ENCODE data around the gene RBP3.

RBP3 gene

GRCh38 chr10:47318706-47319105, 29.5 kb upstream of the RBP3 start:
- DNase-seq (ENCODE audit: extremely low read depth, low read depth), result no peak
- TF ChIP-seq, protein P1, sequence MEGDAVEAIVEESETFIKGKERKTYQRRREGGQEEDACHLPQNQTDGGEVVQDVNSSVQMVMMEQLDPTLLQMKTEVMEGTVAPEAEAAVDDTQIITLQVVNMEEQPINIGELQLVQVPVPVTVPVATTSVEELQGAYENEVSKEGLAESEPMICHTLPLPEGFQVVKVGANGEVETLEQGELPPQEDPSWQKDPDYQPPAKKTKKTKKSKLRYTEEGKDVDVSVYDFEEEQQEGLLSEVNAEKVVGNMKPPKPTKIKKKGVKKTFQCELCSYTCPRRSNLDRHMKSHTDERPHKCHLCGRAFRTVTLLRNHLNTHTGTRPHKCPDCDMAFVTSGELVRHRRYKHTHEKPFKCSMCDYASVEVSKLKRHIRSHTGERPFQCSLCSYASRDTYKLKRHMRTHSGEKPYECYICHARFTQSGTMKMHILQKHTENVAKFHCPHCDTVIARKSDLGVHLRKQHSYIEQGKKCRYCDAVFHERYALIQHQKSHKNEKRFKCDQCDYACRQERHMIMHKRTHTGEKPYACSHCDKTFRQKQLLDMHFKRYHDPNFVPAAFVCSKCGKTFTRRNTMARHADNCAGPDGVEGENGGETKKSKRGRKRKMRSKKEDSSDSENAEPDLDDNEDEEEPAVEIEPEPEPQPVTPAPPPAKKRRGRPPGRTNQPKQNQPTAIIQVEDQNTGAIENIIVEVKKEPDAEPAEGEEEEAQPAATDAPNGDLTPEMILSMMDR (IDR thresholded peaks at IDR 0.05; ENCODE audit: low read depth, low read length), result no peak

DNA sequence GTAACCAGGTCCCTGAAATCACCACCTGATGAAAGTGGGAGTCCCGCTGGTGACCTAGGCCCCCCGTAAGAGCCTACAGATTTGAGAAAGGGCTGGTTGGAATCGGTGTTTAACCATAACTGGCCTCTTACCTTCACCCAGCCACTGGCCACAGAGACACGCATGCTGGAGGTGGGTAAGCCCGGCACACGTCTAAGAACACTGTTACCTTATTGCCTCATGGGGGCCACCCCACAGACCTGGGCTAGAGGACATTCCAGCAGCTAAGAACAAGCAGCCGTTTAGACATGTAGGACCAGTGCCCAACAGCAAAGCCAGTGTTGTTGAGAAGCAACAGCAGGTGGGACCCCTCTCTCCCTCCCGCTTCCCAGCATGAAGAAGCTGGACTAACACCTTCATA, 28.4 kb upstream of the RBP3 start:
- TF ChIP-seq, protein P1 (IDR thresholded peaks at IDR 0.05; ENCODE audit: low read depth, low read length), result no peak
- DNase-seq (ENCODE audit: extremely low read depth, low read depth), result no peak

- TF ChIP-seq, protein P1 (IDR thresholded peaks at IDR 0.05; ENCODE audit: low read depth, low read length), result no peak
- no peak for DNase-seq (ENCODE audit: extremely low read depth, low read depth)
Measured at GRCh38 chr10:47320812-47321211, 27.4 kb upstream of the RBP3 start.

- TF ChIP-seq, protein P1 (IDR thresholded peaks at IDR 0.05; ENCODE audit: low read depth, low read length), result no peak
- DNase-seq (ENCODE audit: extremely low read depth, low read depth), result no peak
Measured at GRCh38 chr10:47321521-47322195, 26.5 kb upstream of the RBP3 start.

- DNase-seq (ENCODE audit: extremely low read depth, low read depth), result no peak
- TF ChIP-seq, protein P1 (IDR thresholded peaks at IDR 0.05; ENCODE audit: low read depth, low read length), result no peak
Measured at GRCh38 chr10:47322300-47323061, 25.7 kb upstream of the RBP3 start, which contains the start of gene GDF2. TSS of gene GDF2 (plus strand) at chr10:47322454. CDS start at chr10:47322669, 215 bp downstream.

DNA sequence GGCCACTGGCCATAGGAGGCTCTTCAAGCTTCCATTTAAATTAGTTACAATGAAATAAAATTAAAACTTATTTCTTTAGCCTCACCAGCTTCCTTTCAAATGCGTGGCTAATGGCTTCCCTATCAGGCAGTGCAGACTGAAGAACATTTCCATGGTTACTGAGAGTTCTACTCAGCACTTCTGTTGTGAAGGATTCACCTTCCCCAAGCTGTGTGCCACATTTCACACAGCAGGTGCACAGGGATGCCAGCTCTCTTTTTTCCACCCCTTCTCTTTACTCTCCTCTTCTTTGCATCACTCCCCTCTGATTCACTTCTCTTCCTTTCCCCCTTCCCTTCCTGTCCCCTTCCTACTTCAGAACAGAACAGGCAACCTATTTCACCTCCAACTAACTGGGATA, 25.1 kb upstream of the RBP3 start:
- TF ChIP-seq, protein P1 (IDR thresholded peaks at IDR 0.05; ENCODE audit: low read depth, low read length), result no peak
- no peak for DNase-seq (ENCODE audit: extremely low read depth, low read depth)

GRCh38 chr10:47323636-47324296, 24.4 kb upstream of the RBP3 start:
- TF ChIP-seq, protein P1 (IDR thresholded peaks at IDR 0.05; ENCODE audit: low read depth, low read length), result no peak
- no peak for DNase-seq (ENCODE audit: extremely low read depth, low read depth)
